HG03060 (cell line): Measurements from ENCODE around the gene NEURL1B.

Experiments
- ATAC-seq: cut with Tn5 transposase; IDR thresholded peaks from one replicate; pipeline ENCODE4 v1.9.1; 2021; ENCODE audit warnings: low read depth, moderate number of reproducible peaks; ENCODE audit not compliant: unreplicated experiment

The NEURL1B gene

GRCh38 chr5:172607213-172607793 lies 33.8 kb upstream of the NEURL1B start:
- no peak for ATAC-seq

- no peak for ATAC-seq
Observed at GRCh38 chr5:172608773-172609172, 32.3 kb upstream of the NEURL1B start.

- ATAC-seq, result no peak
Observed at GRCh38 chr5:172610643-172611042, 30.4 kb upstream of the NEURL1B start.

- no peak for ATAC-seq
Observed at GRCh38 chr5:172611913-172612312, 29.1 kb upstream of the NEURL1B start.

- ATAC-seq, result no peak
Observed at GRCh38 chr5:172612771-172613170, 28.3 kb upstream of the NEURL1B start.

- no peak for ATAC-seq
Observed at GRCh38 chr5:172616136-172616535, 24.9 kb upstream of the NEURL1B start.

- no peak for ATAC-seq
Observed at GRCh38 chr5:172616730-172617129, 24.3 kb upstream of the NEURL1B start.

GRCh38 chr5:172617817-172618216 lies 23.2 kb upstream of the NEURL1B start:
- no peak for ATAC-seq

GRCh38 chr5:172618574-172619365 lies 22.3 kb upstream of the NEURL1B start:
- ATAC-seq, result no peak

GRCh38 chr5:172620506-172620905 lies 20.6 kb upstream of the NEURL1B start:
- no peak for ATAC-seq

- ATAC-seq, result no peak
Observed at GRCh38 chr5:172622091-172623046, 18.7 kb upstream of the NEURL1B start.

- no peak for ATAC-seq
Observed at GRCh38 chr5:172623313-172623980, 17.6 kb upstream of the NEURL1B start.

- no peak for ATAC-seq
Observed at GRCh38 chr5:172624083-172624995, 16.7 kb upstream of the NEURL1B start.

- no peak for ATAC-seq
Observed at GRCh38 chr5:172624996-172625964, 15.8 kb upstream of the NEURL1B start.

GRCh38 chr5:172626031-172626581 lies 15.0 kb upstream of the NEURL1B start:
- no peak for ATAC-seq

- ATAC-seq, result no peak
Observed at GRCh38 chr5:172630082-172630481, 11.0 kb upstream of the NEURL1B start.

GRCh38 chr5:172630482-172630881 lies 10.6 kb upstream of the NEURL1B start:
- ATAC-seq, result no peak

- no peak for ATAC-seq
Observed at GRCh38 chr5:172630986-172631385, 10.1 kb upstream of the NEURL1B start.
